ENCODE measurements around the gene NLGN1.

GRCh38 chr3:173618703-173619102 is 221.2 kb downstream of the NLGN1 start:
- TF ChIP-seq ZNF274 (IDR thresholded peaks at IDR 0.05; ENCODE audit: borderline replicate concordance, extremely low read depth, low read length) (no peak), EP300 (IDR thresholded peaks at IDR 0.05; ENCODE audit: borderline replicate concordance in 1 of 2, low read depth in 2 of 2, low read length in 2 of 2) (no peak), BRCA1 (IDR thresholded peaks at IDR 0.05; ENCODE audit: low read depth, low read length) (no peak), FOSL1 (IDR thresholded peaks at IDR 0.05; ENCODE audit: insufficient read depth, low read depth, low read length) (no peak), EZH2 (IDR thresholded peaks at IDR 0.05; ENCODE audit: low read depth, low read length, severe bottlenecking) (no peak), RNF2 (IDR thresholded peaks at IDR 0.05; ENCODE audit: borderline replicate concordance, low read depth, low read length, missing control alignments, poor library complexity, severe bottlenecking) (no peak), CTCF (IDR thresholded peaks at IDR 0.05; ENCODE audit: control extremely low read depth in 1 of 3, insufficient read depth in 1 of 3, low read depth in 1 of 3, low read length in 3 of 3) (no peak), MAX (IDR thresholded peaks at IDR 0.05) (no peak), POLR2AphosphoS5 (IDR thresholded peaks at IDR 0.05; ENCODE audit: low read depth, low read length) (no peak)
